Endothelial cell of umbilical vein (primary cell): Measurements from ENCODE around the gene YWHAG. TPM values are rescaled to one million over a fixed set of nuclear protein-coding genes. Genes with fewer than 3 reads are reported as not detected.

Source experiments
- BruUV-seq: library from RNA; stranded (reverse); fragments of 400-500 nt; replicated peaks from 2 replicates; lab custom pipeline; 2021; lab: Mats Ljungman, UMichigan
- CTCF ChIA-PET: fragments of 300-600, 350-600 bp; sonication (Branson Sonifier 250); formaldehyde crosslinking; loops from one replicate; lab custom pipeline; 2021; ENCODE audit warnings: antibody characterized with exemption, inconsistent platforms; lab: Charles Lee
- POLR2A ChIA-PET: fragments of 300-600, 350-600 bp; sonication (Branson Sonifier 250); formaldehyde crosslinking; loops from one replicate; lab custom pipeline; 2021; ENCODE audit warnings: antibody characterized with exemption, inconsistent platforms; lab: Charles Lee
- DNase-seq: peaks from one replicate; pipeline ENCODE4 v3.0.0-alpha.2; 2011; ENCODE audit warnings: low read depth, low spot score
- FAIRE-seq: peaks from 2 replicates; lab custom pipeline; 2011; peaks lifted over from hg19 to GRCh38; lab: Jason Lieb, UNC
- H2AFZ ChIP-seq: 2 replicates; pipeline ENCODE4 v1.6.0; 2012; ENCODE audit warnings: low read depth, low read length, control low read depth, inconsistent platforms
- H3K27ac ChIP-seq: 2 replicates; pipeline ENCODE4 v1.5.1; 2011; ENCODE audit warnings: low read depth, mild to moderate bottlenecking, control low read depth, low read length, moderate library complexity; ENCODE audit not compliant: insufficient read depth
- H3K27me3 ChIP-seq, 2 experiments: 2 replicates each; pipeline versions ENCODE4 v1.6.0 to v1.6.1; 2011; ENCODE audit warnings: low read length in 2 of 2, mixed read lengths in 1 of 2; ENCODE audit not compliant: control insufficient read depth in 2 of 2, insufficient read depth in 2 of 2
- H3K36me3 ChIP-seq, 2 experiments: 2 replicates in 1 of 2; 3 replicates in 1 of 2; pipeline ENCODE4 v1.5.1; 2011; ENCODE audit warnings: low read length in 2 of 2, mild to moderate bottlenecking in 1 of 2, moderate library complexity in 1 of 2; ENCODE audit not compliant: control insufficient read depth in 2 of 2, insufficient read depth in 2 of 2; ENCODE audit errors: extremely low read depth in 1 of 2
- H3K4me1 ChIP-seq: 3 replicates; pipeline ENCODE4 v1.5.1; 2011; ENCODE audit warnings: mild to moderate bottlenecking, low read length; ENCODE audit not compliant: control insufficient read depth, insufficient read depth; ENCODE audit errors: extremely low read depth
- H3K4me2 ChIP-seq: 2 replicates; pipeline ENCODE4 v1.6.1; 2011; ENCODE audit warnings: low read length, control low read depth, mixed read lengths; ENCODE audit not compliant: insufficient read depth
- H3K4me3 ChIP-seq, 3 experiments: fragments of 200-600 bp in 1 of 3; sonication (generic), shearing (Covaris generic) in 1 of 3; replicated peaks in 1 of 3; 2 replicates each; pipeline ENCODE4 v1.5.1; 2011 to 2016; ENCODE audit warnings: control low read depth in 3 of 3, low read length in 3 of 3, mild to moderate bottlenecking in 2 of 3, inconsistent platforms in 1 of 3, low read depth in 1 of 3, moderate library complexity in 1 of 3; ENCODE audit not compliant: insufficient read depth in 1 of 3
- H3K79me2 ChIP-seq: 2 replicates; pipeline ENCODE4 v1.6.0; 2012; ENCODE audit warnings: low read length, inconsistent platforms; ENCODE audit not compliant: control insufficient read depth, insufficient read depth
- H3K9ac ChIP-seq: replicated peaks from 2 replicates; pipeline ENCODE3; 2011; ENCODE audit warnings: low read length, control low read depth; ENCODE audit not compliant: insufficient read depth; ENCODE audit errors: extremely low read depth
- H3K9me1 ChIP-seq: replicated peaks from 3 replicates; pipeline ENCODE4 v1.6.0; 2011; ENCODE audit warnings: mild to moderate bottlenecking, low read length; ENCODE audit not compliant: control insufficient read depth, insufficient read depth; ENCODE audit errors: extremely low read depth
- H3K9me3 ChIP-seq: replicated peaks from 2 replicates; pipeline ENCODE4 v1.5.1; 2012; ENCODE audit warnings: low read length, inconsistent platforms; ENCODE audit not compliant: control insufficient read depth, insufficient read depth
- H4K20me1 ChIP-seq: replicated peaks from 2 replicates; pipeline ENCODE3; 2011; ENCODE audit warnings: mild to moderate bottlenecking, low read length; ENCODE audit not compliant: control insufficient read depth, insufficient read depth; ENCODE audit errors: extremely low read depth
- CTCF ChIP-seq, 2 donors: IDR thresholded peaks; 1 replicate in 1 of 2; 2 replicates in 1 of 2; pipeline ENCODE4 v1.5.1; 2011; ENCODE audit warnings: low read length in 2 of 2, mild to moderate bottlenecking in 2 of 2, moderate library complexity in 2 of 2, control low read depth in 1 of 2, inconsistent platforms in 1 of 2, low read depth in 1 of 2; ENCODE audit not compliant: insufficient read depth in 1 of 2; ENCODE audit errors: extremely low read depth in 1 of 2
- EZH2 ChIP-seq: IDR thresholded peaks from 2 replicates; pipeline ENCODE4 v1.6.1; 2012; ENCODE audit warnings: borderline replicate concordance, low read depth, mild to moderate bottlenecking, moderate library complexity, low read length, inconsistent platforms; ENCODE audit not compliant: severe bottlenecking
- FOS ChIP-seq: IDR thresholded peaks from 2 replicates; pipeline ENCODE4 v1.6.1; 2011; ENCODE audit warnings: mild to moderate bottlenecking, low read length, moderate library complexity, borderline replicate concordance; ENCODE audit not compliant: insufficient read depth
- GATA2 ChIP-seq: IDR thresholded peaks from 2 replicates; pipeline ENCODE4 v1.7.0; 2011; ENCODE audit warnings: low read depth, mild to moderate bottlenecking, moderate library complexity, mixed read lengths, low read length; ENCODE audit not compliant: insufficient read length, insufficient read depth
- JUN ChIP-seq: IDR thresholded peaks from 2 replicates; pipeline ENCODE4 v1.6.1; 2011; ENCODE audit warnings: borderline replicate concordance, low read depth; ENCODE audit not compliant: insufficient read length, insufficient read depth
- MYC ChIP-seq: IDR thresholded peaks from one replicate; pipeline ENCODE4 v1.6.1; 2011; ENCODE audit warnings: mild to moderate bottlenecking, low read depth, low read length
- POLR2A ChIP-seq: IDR thresholded peaks from 2 replicates; pipeline ENCODE4 v1.6.1; 2012; ENCODE audit warnings: low read depth, mild to moderate bottlenecking, control low read depth, low read length
- POLR2AphosphoS5 ChIP-seq: IDR thresholded peaks from 2 replicates; pipeline ENCODE4 v1.6.1; 2012; ENCODE audit warnings: low read depth, mild to moderate bottlenecking, control low read depth, low read length, moderate library complexity; ENCODE audit not compliant: insufficient read depth
- dilution Hi-C: fragments of 300-500 bp; cut with MboI; formaldehyde crosslinking; loops from one replicate; pipeline ENCODE4 v1.15.0; 2019; ENCODE audit warnings: low sequenced_read_pairs; ENCODE audit not compliant: extremely low pct_ligation_motif_present
- intact Hi-C: fragments of 100-400 bp; cut with micrococcal nuclease; formaldehyde crosslinking; loops from one replicate; pipeline ENCODE4 v1.10.0; 2022
- polyA plus RNA-seq, 4 experiments: library from polyadenylated mRNA; depleted of rRNA in 3 of 4; stranded (reverse) in 3 of 4; unstranded in 1 of 4; fragments of >200 nt; gene quantifications; 2 replicates each; pipeline versions ENCODE4 v1.2.1 to v1.2.3, GENCODE V29; 2011 to 2012; ENCODE audit warnings: missing spikeins in 1 of 4
- total RNA-seq: library from RNA; stranded (reverse); gene quantifications from 2 replicates; pipeline ENCODE4 v1.2.3, GENCODE V29; 2021
- TF ChIP-seq, protein P1 (sequence below): IDR thresholded peaks from 2 replicates; pipeline ENCODE4 v1.6.1; 2011; ENCODE audit not compliant: insufficient read depth, insufficient read length

Gene YWHAG
- total and polyA plus RNA-seq, 2 donors (not counting 3 experiments of a cell fraction or from before 2014, with no cell fraction given), result 55.6 to 205 TPM

- Histone ChIP-seq H4K20me1 (peaks cover 35% of the 10 kb centered on the region), H2AFZ (no peak overlapping the region), H3K4me1 (peaks cover 24% of the 10 kb centered on the region), H3K27ac (no peak overlapping the region), H3K36me3 (peaks cover 5 to 11% of the 10 kb centered on the region in 2 experiments), H3K79me2 (peaks cover 100% of the 10 kb centered on the region), H3K9me1 (no peaks in the 10 kb centered on the region), H3K9ac (no peak overlapping the region), H3K9me3 (no peaks in the 10 kb centered on the region), H3K4me2 (no peak overlapping the region), H3K27me3 (no peaks in the 10 kb centered on the region), H3K4me3 (no peak overlapping the region)
- POLR2A ChIA-PET, result interaction anchor here (0.7 kb wide), 1 partner anchor 11 kb away, joined by 6 read pairs; no protein-coding TSS in a partner anchor
- dilution Hi-C loops (no loop called here), intact Hi-C loops (no loop called here)
- FAIRE-seq, result no peak
- CTCF ChIA-PET, result no interaction called here
- no peak for DNase-seq
- no TSS peak for BruUV-seq
- TF ChIP-seq GATA2 (no peak), CTCF (IDR thresholded peaks at IDR 0.05; ENCODE audit: extremely low read depth in 1 of 2, insufficient read depth in 1 of 2, low read depth in 1 of 2, low read length in 2 of 2) (no peak), JUN (no peak), POLR2AphosphoS5 (no peak), MYC (no peak), POLR2A (no peak), EZH2 (no peak), FOS (no peak)
- TF ChIP-seq, protein P1, sequence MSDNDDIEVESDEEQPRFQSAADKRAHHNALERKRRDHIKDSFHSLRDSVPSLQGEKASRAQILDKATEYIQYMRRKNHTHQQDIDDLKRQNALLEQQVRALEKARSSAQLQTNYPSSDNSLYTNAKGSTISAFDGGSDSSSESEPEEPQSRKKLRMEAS, result no peak
These were observed 5.0 kb downstream of the YWHAG start for GRCh38 chr7:76353744-76354143.
